GM18951 (cell line): ENCODE measurements around the gene SPDYC.

ENCODE experiments used
- POLR2A ChIP-seq: IDR thresholded peaks from 4 replicates; pipeline ENCODE4 v1.6.1; 2011; ENCODE audit warnings: mild to moderate bottlenecking; ENCODE audit not compliant: insufficient read length, insufficient read depth; ENCODE audit errors: extremely low read depth
- in situ Hi-C: fragments of 300-500 bp; cut with MboI; formaldehyde crosslinking; loops from one replicate; pipeline ENCODE4 v1.12.0; 2022; ENCODE audit warnings: low sequenced_read_pairs, mixed read lengths, inconsistent platforms; ENCODE audit not compliant: unreplicated experiment

SPDYC gene

GRCh38 chr11:65188486-65188885, 18.5 kb downstream of the SPDYC start:
- TF ChIP-seq POLR2A, result no peak
- in situ Hi-C loops, result no loop called here

GRCh38 chr11:65189191-65189590, 19.2 kb downstream of the SPDYC start:
- in situ Hi-C loops, result no loop called here
- no peak for TF ChIP-seq POLR2A

DNA sequence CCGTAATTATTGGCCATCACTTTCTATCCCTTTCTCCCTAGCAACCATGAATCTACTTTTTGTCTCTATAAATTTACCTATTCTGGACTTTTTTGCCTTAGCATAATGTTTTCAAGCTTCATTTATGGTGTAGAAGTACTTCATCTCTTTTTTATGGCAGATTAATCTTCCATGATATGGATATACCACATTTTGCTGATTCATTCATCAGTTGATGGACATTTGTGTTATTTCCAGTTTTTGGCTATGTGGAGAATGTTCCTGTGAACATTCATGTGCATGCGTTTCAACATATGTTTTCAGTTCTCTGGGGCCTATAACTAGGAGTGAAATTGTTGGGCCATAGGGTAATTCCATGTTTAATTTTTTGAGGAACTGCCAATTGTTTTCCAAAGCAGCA, 24.5 kb downstream of the SPDYC start:
- no peak for TF ChIP-seq POLR2A
- in situ Hi-C loops, result no loop called here

- TF ChIP-seq POLR2A, result no peak
- in situ Hi-C loops, result no loop called here
Measured at GRCh38 chr11:65204143-65204542, 34.1 kb downstream of the SPDYC start.

- in situ Hi-C loops, result no loop called here
- no peak for TF ChIP-seq POLR2A
Measured at GRCh38 chr11:65204646-65205601, 34.9 kb downstream of the SPDYC start.

DNA sequence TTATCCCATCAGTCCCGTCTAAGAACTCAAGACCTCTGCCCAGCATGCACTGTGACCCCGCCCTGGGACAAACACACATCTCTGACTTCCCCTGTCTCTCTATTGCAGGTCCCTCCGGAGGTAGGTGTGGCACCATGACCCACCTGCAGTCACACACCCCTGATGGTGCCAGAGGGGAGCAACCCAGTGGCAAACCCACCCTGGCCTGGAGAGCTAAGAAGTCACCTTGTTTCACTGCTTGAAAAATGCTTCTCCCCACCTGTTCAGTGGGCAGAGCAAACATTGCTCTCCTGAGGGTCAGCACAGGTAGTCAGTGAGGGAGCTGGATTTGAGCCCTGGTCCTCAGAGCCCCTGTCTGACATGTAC, 35.6 kb downstream of the SPDYC start:
- no peak for TF ChIP-seq POLR2A
- in situ Hi-C loops, result no loop called here

GRCh38 chr11:65206441-65206841, 36.4 kb downstream of the SPDYC start:
- no peak for TF ChIP-seq POLR2A
- in situ Hi-C loops, result no loop called here

DNA sequence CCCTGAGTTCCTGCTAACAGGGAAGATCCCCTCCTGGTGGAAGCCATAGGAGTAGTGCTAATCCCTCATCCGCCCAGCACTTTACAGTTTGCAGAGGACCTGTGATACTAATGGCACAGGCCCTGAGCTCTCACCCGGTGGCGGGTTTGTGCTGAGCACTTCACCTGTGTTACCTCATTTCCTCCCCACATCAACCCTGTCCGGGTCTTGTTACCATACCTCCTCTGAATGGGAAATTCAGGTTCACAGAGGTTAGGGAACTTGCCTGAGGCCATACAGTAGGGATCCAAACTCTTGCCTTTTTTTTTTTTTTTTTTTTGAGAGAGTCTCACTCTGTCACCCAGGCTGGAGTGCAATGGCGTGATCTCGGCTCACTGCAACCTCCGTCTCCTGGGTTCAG, 36.9 kb downstream of the SPDYC start:
- no peak for TF ChIP-seq POLR2A
- in situ Hi-C loops, result no loop called here

DNA sequence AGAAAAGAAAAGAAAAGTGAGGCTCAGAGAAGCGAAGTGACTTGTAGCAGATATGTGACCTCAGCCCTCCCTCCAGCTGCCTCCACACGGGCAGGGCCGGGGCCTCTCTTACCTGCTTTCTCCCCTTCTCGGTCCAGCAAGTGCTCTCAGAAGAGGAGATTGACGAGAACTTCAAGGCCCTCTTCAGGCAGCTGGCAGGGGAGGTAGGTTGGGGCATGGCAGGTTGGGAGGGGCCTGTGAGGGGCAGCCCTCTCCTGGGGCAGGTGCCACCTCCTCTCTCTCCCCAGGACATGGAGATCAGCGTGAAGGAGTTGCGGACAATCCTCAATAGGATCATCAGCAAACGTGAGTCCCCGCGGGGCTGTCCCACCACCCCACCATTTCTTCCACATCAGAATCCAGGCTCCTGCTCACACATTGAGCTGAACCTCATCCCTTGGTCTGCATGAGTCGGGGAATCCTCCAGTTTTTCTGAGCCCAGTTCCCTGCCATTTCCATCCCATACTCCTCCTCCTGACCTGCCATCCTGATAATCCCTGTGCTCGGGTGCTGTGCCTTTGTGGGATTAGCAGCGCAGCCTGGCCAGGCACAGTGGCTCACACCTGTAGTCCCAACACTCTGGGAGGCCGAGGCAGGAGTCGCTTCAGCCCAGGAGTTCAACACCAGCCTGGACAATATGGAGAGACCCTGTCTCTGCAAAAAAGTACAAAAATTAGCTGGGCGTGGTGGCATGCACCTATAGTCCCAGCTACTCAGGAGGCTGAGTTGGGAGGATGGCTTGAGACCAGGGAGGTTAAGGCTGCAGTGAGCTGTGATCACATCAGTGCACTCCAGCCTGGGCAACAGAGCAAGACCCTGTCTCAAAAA, 38.1 kb downstream of the SPDYC start:
- in situ Hi-C loops, result no loop called here
- TF ChIP-seq POLR2A, result no peak

- in situ Hi-C loops, result no loop called here
- no peak for TF ChIP-seq POLR2A
Measured at GRCh38 chr11:65208785-65209710, 39.0 kb downstream of the SPDYC start.

DNA sequence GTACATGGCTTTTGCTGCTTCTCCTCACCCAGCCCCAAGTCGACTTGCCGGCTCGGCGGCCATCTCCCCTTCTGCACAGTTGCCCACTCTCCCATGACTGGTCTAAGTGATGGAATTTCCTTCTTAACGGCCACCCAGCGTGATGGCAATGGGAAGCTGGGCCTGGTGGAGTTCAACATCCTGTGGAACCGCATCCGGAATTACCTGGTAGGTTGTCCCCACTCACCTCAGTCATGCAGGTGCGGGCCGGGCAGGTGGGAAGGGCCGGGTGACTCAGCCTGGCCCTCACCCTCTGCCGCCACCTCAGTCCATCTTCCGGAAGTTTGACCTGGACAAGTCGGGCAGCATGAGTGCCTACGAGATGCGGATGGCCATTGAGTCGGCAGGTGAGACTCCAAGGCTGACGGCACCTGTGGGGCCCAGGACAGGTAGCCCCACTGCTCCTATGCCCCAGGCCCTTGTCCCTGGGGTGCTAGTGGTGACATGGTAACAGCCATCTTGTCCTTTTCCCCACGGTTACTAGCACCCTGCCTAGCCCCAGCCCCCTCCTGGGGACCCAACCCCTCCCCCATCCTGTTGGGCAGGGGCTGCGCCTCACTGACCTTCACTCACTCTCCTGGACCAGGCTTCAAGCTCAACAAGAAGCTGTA, 39.8 kb downstream of the SPDYC start:
- no peak for TF ChIP-seq POLR2A
- in situ Hi-C loops, result no loop called here

DNA sequence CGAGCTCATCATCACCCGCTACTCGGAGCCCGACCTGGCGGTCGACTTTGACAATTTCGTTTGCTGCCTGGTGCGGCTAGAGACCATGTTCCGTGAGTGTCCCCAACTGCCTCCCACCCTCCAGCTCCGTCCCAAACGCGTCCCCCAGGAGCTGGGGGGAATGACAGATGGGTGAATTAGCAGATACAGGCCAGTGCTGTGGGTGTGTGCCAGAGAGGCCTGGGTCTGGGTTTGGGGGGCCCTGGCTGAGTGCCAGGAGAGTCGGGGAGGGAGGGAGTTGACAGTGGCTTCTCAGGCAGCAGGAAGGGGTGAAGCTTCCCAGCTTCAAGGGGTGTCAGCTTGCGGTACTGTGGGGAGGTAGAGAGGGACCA, 40.3 kb downstream of the SPDYC start:
- in situ Hi-C loops, result no loop called here
- no peak for TF ChIP-seq POLR2A

GRCh38 chr11:65210748-65211147, 40.7 kb downstream of the SPDYC start:
- in situ Hi-C loops, result no loop called here
- no peak for TF ChIP-seq POLR2A
